Neural progenitor cell (in vitro differentiated cells): ENCODE data around the gene CTTNBP2NL. TPM values are rescaled to one million over a fixed set of nuclear protein-coding genes. Genes with fewer than 3 reads are reported as not detected.

Experiments
- DNase-seq: peaks from one replicate; pipeline ENCODE4 v3.0.0-alpha.2; 2016; ENCODE audit warnings: low spot score
- H2AFZ ChIP-seq: fragments of 200-600 bp; sonication (generic); replicated peaks from 2 replicates; pipeline ENCODE4 v1.6.1; 2016; ENCODE audit warnings: antibody characterized with exemption
- H3F3A ChIP-seq: fragments of 200-600 bp; sonication (generic); 2 replicates; pipeline ENCODE4 v1.6.1; 2016; ENCODE audit warnings: antibody characterized with exemption, low read depth
- H3K27ac ChIP-seq: fragments of 200-600 bp; sonication (generic); 2 replicates; pipeline ENCODE4 v1.5.1; 2016; ENCODE audit warnings: mild to moderate bottlenecking
- H3K27me3 ChIP-seq: fragments of 200-600 bp; sonication (generic); 2 replicates; pipeline ENCODE4 v1.6.1; 2016; ENCODE audit warnings: mild to moderate bottlenecking, moderate library complexity
- H3K36me3 ChIP-seq: fragments of 200-600 bp; sonication (generic); 2 replicates; pipeline ENCODE4 v1.5.1; 2016
- H3K4me1 ChIP-seq: fragments of 200-600 bp; sonication (generic); 2 replicates; pipeline ENCODE4 v1.6.1; 2016; ENCODE audit warnings: mixed run types
- H3K4me2 ChIP-seq: fragments of 200-600 bp; sonication (generic); 2 replicates; pipeline ENCODE4 v1.6.1; 2016
- H3K4me3 ChIP-seq: fragments of 200-600 bp; sonication (generic); 2 replicates; pipeline ENCODE4 v1.5.1; 2016
- H3K79me2 ChIP-seq: fragments of 200-600 bp; sonication (generic); 2 replicates; pipeline ENCODE4 v1.6.1; 2016; ENCODE audit warnings: low read depth
- H3K9ac ChIP-seq: fragments of 200-600 bp; sonication (generic); 2 replicates; pipeline ENCODE4 v1.6.1; 2016
- H3K9me3 ChIP-seq: fragments of 200-600 bp; sonication (generic); 2 replicates; pipeline ENCODE4 v1.5.1; 2016; ENCODE audit warnings: low read depth
- H4K20me1 ChIP-seq: fragments of 200-600 bp; sonication (generic); 2 replicates; pipeline ENCODE4 v1.6.1; 2016; ENCODE audit warnings: low read depth
- H3K27ac Mint-ChIP-seq: 3 replicates; pipeline ENCODE4 v1.8.0; 2021; ENCODE audit warnings: mixed read lengths
- H3K27me3 Mint-ChIP-seq: 2 replicates; pipeline ENCODE4 v1.8.0; 2022; ENCODE audit warnings: low read depth, mild to moderate bottlenecking, inconsistent platforms, moderate library complexity, mixed read lengths; ENCODE audit not compliant: insufficient read depth
- H3K36me3 Mint-ChIP-seq: 3 replicates; pipeline ENCODE4 v1.8.0; 2021; ENCODE audit warnings: mixed read lengths
- H3K4me1 Mint-ChIP-seq: 3 replicates; pipeline ENCODE4 v1.8.0; 2021; ENCODE audit warnings: mixed read lengths
- H3K4me3 Mint-ChIP-seq: 3 replicates; pipeline ENCODE4 v1.8.0; 2021; ENCODE audit warnings: mild to moderate bottlenecking, moderate library complexity, mixed read lengths
- H3K9me3 Mint-ChIP-seq: 3 replicates; pipeline ENCODE4 v1.8.0; 2020; ENCODE audit warnings: mixed read lengths
- EZH2 ChIP-seq: fragments of 200-600 bp; sonication (generic); IDR thresholded peaks from 2 replicates; pipeline ENCODE4 v1.6.1; 2017; ENCODE audit warnings: antibody characterized with exemption, mild to moderate bottlenecking, moderate library complexity
- EZH2phosphoT487 ChIP-seq: fragments of 200-600 bp; sonication (generic); IDR thresholded peaks from 2 replicates; pipeline ENCODE4 v1.6.1; 2017; ENCODE audit warnings: antibody characterized with exemption
- total RNA-seq: library from RNA; depleted of rRNA; stranded (reverse); fragments of >200 nt; gene quantifications from 2 replicates; pipeline ENCODE4 v1.2.3, GENCODE V29; 2015; ENCODE audit warnings: low replicate concordance
- TF ChIP-seq, protein P1 (sequence below): fragments of 200-600 bp; sonication (generic); IDR thresholded peaks from 2 replicates; pipeline ENCODE4 v1.5.1; 2017; ENCODE audit warnings: antibody characterized with exemption, mild to moderate bottlenecking

Gene CTTNBP2NL
- total RNA-seq, 1 donor from 2014 or later, result 27.2 TPM

DNA sequence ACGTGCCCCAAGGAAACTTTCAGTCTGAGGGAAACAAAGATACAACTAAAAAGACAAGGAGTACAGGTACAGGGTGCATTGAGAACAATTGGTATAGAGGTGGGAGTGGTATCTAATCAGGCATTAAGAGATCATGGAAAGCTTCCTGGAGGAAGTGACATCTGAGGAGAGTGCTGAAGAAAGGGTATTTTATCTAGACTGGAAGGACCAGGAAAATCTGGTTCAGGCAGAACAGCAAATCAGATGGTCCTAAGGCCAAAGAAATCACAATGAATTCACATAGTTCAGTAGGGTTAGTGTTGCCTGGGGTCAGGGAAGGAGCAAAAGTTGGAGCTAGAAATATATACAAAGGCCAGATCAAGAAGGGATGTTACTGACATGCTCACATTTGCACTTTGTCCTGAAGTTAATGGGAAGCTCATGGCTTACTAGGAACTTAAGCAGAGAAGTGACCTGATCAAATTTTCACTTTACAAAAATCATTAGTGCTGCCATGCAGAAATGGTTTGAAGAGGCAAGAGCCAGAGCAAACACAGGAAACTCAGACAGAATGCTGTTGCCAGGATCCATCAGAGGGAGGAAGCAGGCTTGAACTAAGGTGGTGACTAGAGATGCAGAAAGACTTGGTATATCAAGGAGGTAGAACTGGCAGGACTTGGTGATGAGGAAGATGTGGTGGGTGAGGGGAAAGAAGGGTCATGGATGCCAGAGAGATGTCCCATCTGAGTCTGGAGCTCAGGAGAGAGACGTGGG is 14.5 kb upstream of the CTTNBP2NL start:
- Histone ChIP-seq H3K27me3 (no peaks in the 10 kb centered on the region), H4K20me1 (no peaks in the 10 kb centered on the region), H3F3A (no peaks in the 10 kb centered on the region), H3K4me3 (no peak overlapping the region), H3K27ac (no peak overlapping the region), H3K79me2 (no peaks in the 10 kb centered on the region), H2AFZ (no peak overlapping the region), H3K4me1 (no peaks in the 10 kb centered on the region), H3K36me3 (no peaks in the 10 kb centered on the region), H3K4me2 (no peak overlapping the region), H3K9ac (no peak overlapping the region), H3K9me3 (no peaks in the 10 kb centered on the region)
- Mint-ChIP-seq H3K4me1 (no peaks in the 10 kb centered on the region), H3K4me3 (no peak overlapping the region), H3K9me3 (no peaks in the 10 kb centered on the region), H3K27me3 (peaks cover 3% of the 10 kb centered on the region), H3K27ac (no peak overlapping the region), H3K36me3 (no peaks in the 10 kb centered on the region)
- no peak for DNase-seq
- no peak for TF ChIP-seq EZH2
- no peak for TF ChIP-seq EZH2phosphoT487
- TF ChIP-seq, protein P1, sequence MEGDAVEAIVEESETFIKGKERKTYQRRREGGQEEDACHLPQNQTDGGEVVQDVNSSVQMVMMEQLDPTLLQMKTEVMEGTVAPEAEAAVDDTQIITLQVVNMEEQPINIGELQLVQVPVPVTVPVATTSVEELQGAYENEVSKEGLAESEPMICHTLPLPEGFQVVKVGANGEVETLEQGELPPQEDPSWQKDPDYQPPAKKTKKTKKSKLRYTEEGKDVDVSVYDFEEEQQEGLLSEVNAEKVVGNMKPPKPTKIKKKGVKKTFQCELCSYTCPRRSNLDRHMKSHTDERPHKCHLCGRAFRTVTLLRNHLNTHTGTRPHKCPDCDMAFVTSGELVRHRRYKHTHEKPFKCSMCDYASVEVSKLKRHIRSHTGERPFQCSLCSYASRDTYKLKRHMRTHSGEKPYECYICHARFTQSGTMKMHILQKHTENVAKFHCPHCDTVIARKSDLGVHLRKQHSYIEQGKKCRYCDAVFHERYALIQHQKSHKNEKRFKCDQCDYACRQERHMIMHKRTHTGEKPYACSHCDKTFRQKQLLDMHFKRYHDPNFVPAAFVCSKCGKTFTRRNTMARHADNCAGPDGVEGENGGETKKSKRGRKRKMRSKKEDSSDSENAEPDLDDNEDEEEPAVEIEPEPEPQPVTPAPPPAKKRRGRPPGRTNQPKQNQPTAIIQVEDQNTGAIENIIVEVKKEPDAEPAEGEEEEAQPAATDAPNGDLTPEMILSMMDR, result no peak

DNA sequence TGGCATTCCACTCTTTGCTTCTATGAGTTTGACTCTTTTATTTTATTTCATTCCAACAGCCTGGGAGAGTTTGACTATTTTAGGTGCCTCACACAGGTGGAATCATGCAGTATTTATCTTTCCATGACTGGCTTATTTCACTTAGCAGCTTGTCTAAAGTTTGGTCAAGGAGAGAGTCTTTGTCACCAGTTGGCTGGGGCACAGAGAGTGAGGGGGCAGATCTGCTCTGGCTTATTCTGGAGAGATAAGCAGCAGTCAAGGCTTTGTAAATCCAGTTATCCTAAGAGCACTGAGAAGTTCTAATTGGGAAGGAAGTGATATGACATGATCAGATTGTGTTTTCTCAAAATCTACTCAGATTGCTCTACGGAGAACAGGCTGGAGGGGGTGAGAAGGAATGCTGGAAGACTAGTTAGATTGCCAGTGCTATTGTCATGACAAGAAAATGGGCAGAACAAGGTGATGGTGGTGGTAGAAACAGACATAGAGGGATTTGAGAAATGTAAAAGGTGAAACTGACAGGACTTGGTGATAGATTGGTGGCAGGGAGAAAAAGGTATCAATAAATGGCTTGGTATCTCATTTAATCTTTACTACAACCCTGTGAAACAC is 12.1 kb upstream of the CTTNBP2NL start:
- Histone ChIP-seq H4K20me1 (no peaks in the 10 kb centered on the region), H3K9me3 (no peaks in the 10 kb centered on the region), H3K36me3 (no peaks in the 10 kb centered on the region), H3F3A (no peaks in the 10 kb centered on the region), H3K27ac (no peak overlapping the region), H3K9ac (no peak overlapping the region), H3K4me1 (peaks cover 6% of the 10 kb centered on the region), H3K4me2 (no peak overlapping the region), H3K27me3 (no peaks in the 10 kb centered on the region), H3K4me3 (no peak overlapping the region), H3K79me2 (no peaks in the 10 kb centered on the region), H2AFZ (no peak overlapping the region)
- TF ChIP-seq, protein P1, result no peak
- TF ChIP-seq EZH2 (no peak), EZH2phosphoT487 (no peak)
- DNase-seq, result no peak
- Mint-ChIP-seq H3K27ac (no peak overlapping the region), H3K27me3 (peaks cover under 1% of the 10 kb centered on the region), H3K9me3 (no peaks in the 10 kb centered on the region), H3K4me3 (no peak overlapping the region), H3K36me3 (no peaks in the 10 kb centered on the region), H3K4me1 (no peaks in the 10 kb centered on the region)

DNA sequence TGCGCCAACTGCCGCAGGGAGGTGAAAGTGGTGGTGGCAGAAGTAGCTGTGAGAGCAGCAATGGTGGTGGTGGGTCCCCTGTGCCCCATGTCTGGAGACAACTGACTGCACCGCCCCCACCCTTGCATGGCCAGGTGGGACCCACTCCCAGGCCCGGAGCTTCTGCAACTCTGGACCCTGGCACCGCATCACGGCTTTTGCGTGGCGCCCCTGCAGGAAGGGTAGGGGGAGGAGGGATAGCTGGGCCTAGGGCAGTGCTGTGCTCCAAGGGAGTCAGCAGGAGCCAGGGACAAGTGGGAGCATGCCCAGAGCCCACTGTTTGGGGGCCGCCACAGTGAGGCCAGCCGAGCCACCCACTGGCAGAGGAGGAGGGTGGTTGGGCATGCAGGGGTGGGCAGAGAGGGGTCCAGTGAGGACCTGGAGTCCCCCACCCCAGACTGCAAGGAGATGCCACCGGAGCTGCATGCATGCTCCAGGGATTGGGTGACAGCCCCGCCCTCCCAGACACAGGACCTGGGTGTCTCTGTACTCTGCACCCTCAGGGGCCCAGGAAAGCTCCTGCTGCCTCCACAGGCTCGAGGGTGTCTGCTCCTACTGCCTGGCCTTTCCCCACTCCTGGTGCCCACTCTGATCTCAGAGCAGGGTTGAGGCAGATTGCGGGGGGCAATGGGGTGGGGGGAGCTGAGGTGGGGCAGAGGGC is 9.8 kb upstream of the CTTNBP2NL start:
- Histone ChIP-seq H4K20me1 (no peaks in the 10 kb centered on the region), H3K9me3 (no peaks in the 10 kb centered on the region), H2AFZ (no peak overlapping the region), H3K4me1 (peaks cover 6% of the 10 kb centered on the region), H3K4me3 (no peak overlapping the region), H3K4me2 (no peak overlapping the region), H3K27me3 (no peaks in the 10 kb centered on the region), H3K79me2 (no peaks in the 10 kb centered on the region), H3K36me3 (no peaks in the 10 kb centered on the region), H3K27ac (no peak overlapping the region), H3K9ac (no peak overlapping the region), H3F3A (no peaks in the 10 kb centered on the region)
- Mint-ChIP-seq H3K4me3 (no peak overlapping the region), H3K27ac (no peak overlapping the region), H3K9me3 (no peaks in the 10 kb centered on the region), H3K4me1 (peaks cover 6% of the 10 kb centered on the region), H3K36me3 (no peaks in the 10 kb centered on the region), H3K27me3 (peaks cover 5% of the 10 kb centered on the region)
- DNase-seq, result no peak
- TF ChIP-seq EZH2 (no peak), EZH2phosphoT487 (no peak)
- TF ChIP-seq, protein P1, result no peak
